HG03066 (cell line): ENCODE data around the gene SGO1.
A peak's percentile ranks its signal among the peaks of the same experiment; 100 is the strongest.
"Not testable (repeated sequence)": the region's sequence is repeated elsewhere in the genome, so short reads cannot be mapped to it uniquely, and the experiment has no call there.

Experiments
- ATAC-seq: cut with Tn5 transposase; IDR thresholded peaks from one replicate; pipeline ENCODE4 v1.9.1; 2021; ENCODE audit warnings: low read depth; ENCODE audit not compliant: unreplicated experiment

The SGO1 gene

GRCh38 chr3:20185679-20186599 is at the start of gene SGO1:
SGO1 (minus strand) TSS chr3:20186206; CDS start chr3:20184027, 2,179 bp downstream.
- peak; percentile 94 for ATAC-seq

- ATAC-seq: no peak
Observed at GRCh38 chr3:20235796-20236195, 49.8 kb upstream of the SGO1 start.

- ATAC-seq: no peak
Observed at GRCh38 chr3:20232906-20233780, 47.1 kb upstream of the SGO1 start.

- ATAC-seq: no peak
Observed at GRCh38 chr3:20230954-20231353, 44.9 kb upstream of the SGO1 start.

- no peak for ATAC-seq
Observed at GRCh38 chr3:20225769-20226168, 39.8 kb upstream of the SGO1 start.

GRCh38 chr3:20222274-20222673 is 36.3 kb upstream of the SGO1 start:
- ATAC-seq: no peak

- no peak for ATAC-seq
Observed at GRCh38 chr3:20218215-20218614, 32.2 kb upstream of the SGO1 start.

- ATAC-seq: no peak
Observed at GRCh38 chr3:20215636-20216035, 29.6 kb upstream of the SGO1 start.

- ATAC-seq: not testable (repeated sequence)
Observed at GRCh38 chr3:20213491-20213890, 27.5 kb upstream of the SGO1 start.

GRCh38 chr3:20207945-20208344 is 21.9 kb upstream of the SGO1 start:
- ATAC-seq: not testable (repeated sequence)

GRCh38 chr3:20205898-20206297 is 19.9 kb upstream of the SGO1 start:
- ATAC-seq: not testable (repeated sequence)

- ATAC-seq: no peak
Observed at GRCh38 chr3:20201143-20201542, 15.1 kb upstream of the SGO1 start.

- no peak for ATAC-seq
Observed at GRCh38 chr3:20197775-20198174, 11.8 kb upstream of the SGO1 start.

- no peak for ATAC-seq
Observed at GRCh38 chr3:20194793-20195460, 8.9 kb upstream of the SGO1 start.

GRCh38 chr3:20190991-20191390 is 5.0 kb upstream of the SGO1 start:
- no peak for ATAC-seq

GRCh38 chr3:20186600-20187004 is 596 bp upstream of the SGO1 start:
- peak; percentile 2 for ATAC-seq

- ATAC-seq: peak; percentile 11
Observed at GRCh38 chr3:20185331-20185678, 701 bp downstream of the SGO1 start.

GRCh38 chr3:20182206-20182605 is 3.8 kb downstream of the SGO1 start:
- ATAC-seq: no peak

GRCh38 chr3:20181276-20181675 is 4.7 kb downstream of the SGO1 start:
- no peak for ATAC-seq

GRCh38 chr3:20173844-20174410 is 12.1 kb downstream of the SGO1 start:
- ATAC-seq: no peak

GRCh38 chr3:20161714-20162113 is 24.3 kb downstream of the SGO1 start:
- ATAC-seq: no peak
